ENCODE results near the gene TLL2.

The TLL2 gene

GRCh38 chr10:96524741-96525140 is 11.0 kb upstream of the TLL2 start:
- Histone ChIP-seq H3K36me3 (ENCODE audit: insufficient read depth, low read length) (peaks cover 63% of the 10 kb centered on the region), H3K4me1 (ENCODE audit: insufficient read depth, low read length) (no peaks in the 10 kb centered on the region), H3K27me3 (ENCODE audit: insufficient read depth, low read length) (no peaks in the 10 kb centered on the region), H3K9me3 (ENCODE audit: low read length) (no peaks in the 10 kb centered on the region), H2AFZ (ENCODE audit: low read depth, low read length) (no peak overlapping the region), H3K4me3 (ENCODE audit: low read length) (no peak overlapping the region)

GRCh38 chr10:96517284-96517683 is 3.6 kb upstream of the TLL2 start:
- Histone ChIP-seq H3K36me3 (ENCODE audit: insufficient read depth, low read length) (peaks cover 19% of the 10 kb centered on the region), H3K27me3 (ENCODE audit: insufficient read depth, low read length) (peaks cover 4% of the 10 kb centered on the region), H3K4me1 (ENCODE audit: insufficient read depth, low read length) (peaks cover 14% of the 10 kb centered on the region), H3K9me3 (ENCODE audit: low read length) (no peaks in the 10 kb centered on the region), H3K4me3 (ENCODE audit: low read length) (no peak overlapping the region), H2AFZ (ENCODE audit: low read depth, low read length) (no peak overlapping the region)

GRCh38 chr10:96516337-96516736 is 2.6 kb upstream of the TLL2 start:
- Histone ChIP-seq H3K4me3 (ENCODE audit: low read length) (no peak overlapping the region), H3K9me3 (ENCODE audit: low read length) (no peaks in the 10 kb centered on the region), H3K27me3 (ENCODE audit: insufficient read depth, low read length) (peaks cover 14% of the 10 kb centered on the region), H3K36me3 (ENCODE audit: insufficient read depth, low read length) (peaks cover 10% of the 10 kb centered on the region), H2AFZ (ENCODE audit: low read depth, low read length) (no peak overlapping the region), H3K4me1 (ENCODE audit: insufficient read depth, low read length) (peaks cover 17% of the 10 kb centered on the region)

GRCh38 chr10:96513305-96513697 is 425 bp downstream of the TLL2 start:
- Histone ChIP-seq H3K4me1 (ENCODE audit: insufficient read depth, low read length) (peaks cover 17% of the 10 kb centered on the region), H3K9me3 (ENCODE audit: low read length) (no peaks in the 10 kb centered on the region), H2AFZ (ENCODE audit: low read depth, low read length) (peak overlapping the region; percentile 83), H3K36me3 (ENCODE audit: insufficient read depth, low read length) (no peaks in the 10 kb centered on the region), H3K4me3 (ENCODE audit: low read length) (peak overlapping the region; percentile 48), H3K27me3 (ENCODE audit: insufficient read depth, low read length) (peaks cover 20% of the 10 kb centered on the region)

- Histone ChIP-seq H3K36me3 (ENCODE audit: insufficient read depth, low read length) (no peaks in the 10 kb centered on the region), H2AFZ (ENCODE audit: low read depth, low read length) (peak overlapping the region; percentile 83), H3K4me3 (ENCODE audit: low read length) (peak overlapping the region; percentile 48), H3K27me3 (ENCODE audit: insufficient read depth, low read length) (peaks cover 20% of the 10 kb centered on the region), H3K4me1 (ENCODE audit: insufficient read depth, low read length) (peaks cover 17% of the 10 kb centered on the region), H3K9me3 (ENCODE audit: low read length) (no peaks in the 10 kb centered on the region)
Measured at GRCh38 chr10:96512524-96513304, 1.0 kb downstream of the TLL2 start.

DNA sequence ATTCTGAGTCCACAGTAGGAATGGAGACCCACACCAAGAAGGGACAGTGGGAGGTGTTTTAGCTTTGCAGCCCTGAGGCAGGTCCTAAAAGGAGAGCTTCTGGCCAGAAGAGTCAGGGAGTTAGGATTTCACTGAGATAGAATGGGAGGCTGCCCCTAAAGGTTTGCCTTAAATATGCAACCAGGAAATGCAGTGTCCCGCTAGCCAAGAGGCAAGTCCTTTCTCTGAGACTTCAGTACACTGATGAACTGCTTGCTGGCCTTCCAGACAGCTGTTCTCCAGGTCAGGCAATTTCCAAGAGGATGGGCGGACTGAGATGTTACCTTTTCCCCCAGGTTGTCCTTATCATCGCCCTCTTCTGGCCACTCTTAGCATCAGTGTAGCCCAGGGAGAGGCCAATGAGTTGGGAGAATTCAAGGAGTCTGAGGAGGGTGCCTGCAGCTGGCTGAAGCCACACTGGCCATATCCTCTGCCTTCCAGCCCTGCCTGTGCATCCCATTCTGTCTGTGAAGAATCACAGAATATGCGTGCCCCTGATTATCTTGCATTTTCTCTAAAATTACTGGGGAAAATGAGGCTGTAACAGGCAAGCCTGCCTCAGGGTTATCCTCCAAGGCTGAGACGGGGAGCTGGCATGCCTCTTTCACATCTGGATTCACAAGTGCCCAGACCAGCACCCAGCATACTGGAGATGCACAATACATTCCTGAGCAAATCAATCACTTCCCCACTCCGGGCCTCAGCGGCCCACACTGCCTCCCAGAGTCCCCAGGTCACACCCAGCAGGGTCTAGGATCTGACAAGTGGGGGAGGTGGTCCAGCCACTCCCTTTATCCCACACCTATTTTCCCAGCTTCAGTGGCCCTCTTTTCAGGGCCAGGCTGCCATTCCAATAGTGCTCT is 2.4 kb downstream of the TLL2 start:
- no peak overlapping the region for H3K4me3 ChIP-seq (ENCODE audit: low read length)
- H2AFZ ChIP-seq (ENCODE audit: low read depth, low read length), result no peak overlapping the region
- no peaks in the 10 kb centered on the region for H3K36me3 ChIP-seq (ENCODE audit: insufficient read depth, low read length)
- no peaks in the 10 kb centered on the region for H3K9me3 ChIP-seq (ENCODE audit: low read length)
- peaks cover 17% of the 10 kb centered on the region for H3K4me1 ChIP-seq (ENCODE audit: insufficient read depth, low read length)
- peaks cover 22% of the 10 kb centered on the region for H3K27me3 ChIP-seq (ENCODE audit: insufficient read depth, low read length)

- H3K4me1 ChIP-seq (ENCODE audit: insufficient read depth, low read length), result peaks cover 11% of the 10 kb centered on the region
- no peak overlapping the region for H3K4me3 ChIP-seq (ENCODE audit: low read length)
- no peak overlapping the region for H2AFZ ChIP-seq (ENCODE audit: low read depth, low read length)
- no peaks in the 10 kb centered on the region for H3K36me3 ChIP-seq (ENCODE audit: insufficient read depth, low read length)
- H3K27me3 ChIP-seq (ENCODE audit: insufficient read depth, low read length), result peaks cover 22% of the 10 kb centered on the region
- H3K9me3 ChIP-seq (ENCODE audit: low read length), result no peaks in the 10 kb centered on the region
Measured at GRCh38 chr10:96509017-96509641, 4.6 kb downstream of the TLL2 start.

- H3K4me3 ChIP-seq (ENCODE audit: low read length), result no peak overlapping the region
- H3K9me3 ChIP-seq (ENCODE audit: low read length), result no peaks in the 10 kb centered on the region
- H3K4me1 ChIP-seq (ENCODE audit: insufficient read depth, low read length), result peaks cover under 1% of the 10 kb centered on the region
- no peak overlapping the region for H2AFZ ChIP-seq (ENCODE audit: low read depth, low read length)
- peaks cover 19% of the 10 kb centered on the region for H3K27me3 ChIP-seq (ENCODE audit: insufficient read depth, low read length)
- no peaks in the 10 kb centered on the region for H3K36me3 ChIP-seq (ENCODE audit: insufficient read depth, low read length)
Measured at GRCh38 chr10:96507044-96507443, 6.7 kb downstream of the TLL2 start.

DNA sequence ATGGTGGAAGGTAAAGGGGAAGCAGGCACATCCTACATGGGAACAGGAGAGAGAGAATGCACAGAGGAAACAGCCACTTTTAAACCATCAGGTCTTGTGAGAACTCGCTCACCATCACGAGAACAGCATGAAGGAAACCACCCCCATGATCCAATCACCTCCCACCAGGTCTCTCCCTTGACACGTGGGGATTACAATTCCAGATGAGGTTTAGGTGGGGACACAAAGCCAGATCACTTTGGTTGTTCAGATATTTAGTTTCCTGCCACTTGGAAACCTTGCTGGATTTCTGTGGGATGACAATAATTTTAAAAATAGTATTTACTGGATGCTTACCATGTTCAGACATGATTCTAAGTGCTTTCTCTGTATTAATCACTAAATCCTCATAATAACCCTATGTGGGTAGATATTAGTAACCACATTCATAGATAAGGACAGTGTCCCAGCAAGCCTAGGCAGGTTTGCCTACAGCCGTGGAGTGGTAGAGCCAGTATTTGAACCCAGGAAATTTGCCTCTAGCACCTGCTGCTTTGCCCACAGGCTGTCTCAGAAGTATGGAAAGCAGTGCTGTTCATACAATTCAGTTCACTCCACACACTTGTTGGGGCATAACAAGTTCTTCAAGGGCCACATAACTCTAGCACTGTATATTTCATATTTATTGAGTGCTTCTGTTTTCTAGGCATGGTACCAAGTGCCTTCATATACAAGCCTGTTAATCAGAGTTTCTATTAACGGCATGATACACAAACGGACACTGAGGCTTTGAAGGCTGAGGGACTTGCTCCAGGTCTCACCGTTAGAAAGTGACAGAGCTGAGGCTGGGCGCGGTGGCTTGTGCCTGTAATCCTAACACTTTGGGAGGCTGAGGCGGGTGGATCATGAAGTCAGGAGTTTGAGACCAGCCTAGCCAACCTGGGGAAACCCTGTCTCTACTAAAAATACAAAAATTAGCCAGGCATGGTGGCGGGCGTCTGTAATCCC is 8.3 kb downstream of the TLL2 start:
- Histone ChIP-seq H3K4me1 (ENCODE audit: insufficient read depth, low read length) (no peaks in the 10 kb centered on the region), H3K4me3 (ENCODE audit: low read length) (no peak overlapping the region)

DNA sequence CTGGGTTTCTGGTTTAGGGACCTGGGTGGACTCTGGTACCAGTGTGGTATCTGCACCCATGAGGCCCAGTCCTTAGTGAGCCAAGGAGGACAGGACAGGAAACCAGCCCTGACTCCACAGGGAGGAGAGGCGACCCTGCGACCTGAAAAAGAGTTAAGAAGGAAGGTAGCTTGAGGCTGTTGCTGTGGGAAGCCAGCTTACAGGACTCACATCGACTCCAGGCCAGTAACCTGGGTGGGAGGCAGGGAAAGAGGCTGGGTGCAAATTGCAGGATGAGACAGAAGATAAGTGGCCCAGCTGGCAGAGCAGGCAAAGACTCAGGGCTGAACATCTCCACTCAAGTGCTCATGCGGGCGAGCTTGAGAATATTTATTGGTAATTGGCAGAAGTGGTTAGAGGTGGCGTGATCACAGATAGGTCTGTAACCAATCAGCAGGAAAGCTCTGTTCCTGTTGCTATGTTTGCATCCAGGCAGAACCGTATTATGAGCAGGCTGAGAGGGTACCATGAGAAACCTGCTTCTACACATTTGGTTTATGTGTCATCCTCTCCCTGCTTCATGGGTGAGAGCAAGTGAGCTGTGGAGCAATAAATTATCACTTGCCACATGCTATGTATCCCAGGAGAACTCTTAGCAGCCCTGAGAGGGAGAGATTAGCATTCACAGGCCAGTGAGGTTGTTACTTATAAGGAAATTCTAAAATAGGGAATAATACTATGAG is 11.0 kb downstream of the TLL2 start:
- no peak overlapping the region for H3K4me3 ChIP-seq (ENCODE audit: low read length)
- no peaks in the 10 kb centered on the region for H3K4me1 ChIP-seq (ENCODE audit: insufficient read depth, low read length)
- no peak overlapping the region for H2AFZ ChIP-seq (ENCODE audit: low read depth, low read length)
- H3K36me3 ChIP-seq (ENCODE audit: insufficient read depth, low read length), result no peaks in the 10 kb centered on the region
- peaks cover 10% of the 10 kb centered on the region for H3K27me3 ChIP-seq (ENCODE audit: insufficient read depth, low read length)
- H3K9me3 ChIP-seq (ENCODE audit: low read length), result no peaks in the 10 kb centered on the region

More for the DNA sequence above, 8.3 kb downstream of the TLL2 start:
- no peak overlapping the region for H2AFZ ChIP-seq (ENCODE audit: low read depth, low read length)
- H3K9me3 ChIP-seq (ENCODE audit: low read length), result no peaks in the 10 kb centered on the region
- peaks cover 10% of the 10 kb centered on the region for H3K27me3 ChIP-seq (ENCODE audit: insufficient read depth, low read length)
- no peaks in the 10 kb centered on the region for H3K36me3 ChIP-seq (ENCODE audit: insufficient read depth, low read length)

GRCh38 chr10:96501985-96502384 is 11.7 kb downstream of the TLL2 start:
- Histone ChIP-seq H3K4me1 (ENCODE audit: insufficient read depth, low read length) (no peaks in the 10 kb centered on the region), H2AFZ (ENCODE audit: low read depth, low read length) (no peak overlapping the region), H3K9me3 (ENCODE audit: low read length) (no peaks in the 10 kb centered on the region), H3K27me3 (ENCODE audit: insufficient read depth, low read length) (peaks cover 10% of the 10 kb centered on the region), H3K36me3 (ENCODE audit: insufficient read depth, low read length) (no peaks in the 10 kb centered on the region), H3K4me3 (ENCODE audit: low read length) (no peak overlapping the region)

GRCh38 chr10:96500519-96500918 is 13.2 kb downstream of the TLL2 start:
- H3K27me3 ChIP-seq (ENCODE audit: insufficient read depth, low read length), result peaks cover 8% of the 10 kb centered on the region
- H3K9me3 ChIP-seq (ENCODE audit: low read length), result no peaks in the 10 kb centered on the region
- no peak overlapping the region for H3K4me3 ChIP-seq (ENCODE audit: low read length)
- no peak overlapping the region for H2AFZ ChIP-seq (ENCODE audit: low read depth, low read length)
- H3K36me3 ChIP-seq (ENCODE audit: insufficient read depth, low read length), result no peaks in the 10 kb centered on the region
- peaks cover 8% of the 10 kb centered on the region for H3K4me1 ChIP-seq (ENCODE audit: insufficient read depth, low read length)
